K562 (cell line): ENCODE results near the gene P4HB. TPM values are rescaled to one million over a fixed set of nuclear protein-coding genes. Genes with fewer than 3 reads are reported as not detected.
A peak's percentile ranks its signal among the peaks of the same experiment; 100 is the strongest.

Experiments
- ATAC-seq: fragments of 200-7000 bp; cut with Tn5 transposase; 3 replicates; pipeline ENCODE4 v1.9.1; 2020; ENCODE audit warnings: moderate library complexity
- BruUV-seq: library from RNA; stranded (reverse); fragments of 400-500 nt; replicated peaks from 2 replicates; lab custom pipeline; 2021; lab: Mats Ljungman, UMichigan
- CTCF ChIA-PET: fragments of 300-600 bp; formaldehyde crosslinking; extraction: SDS; loops from one replicate; lab custom pipeline; 2021; ENCODE audit warnings: low intra/inter-chr PET ratio; lab: Yijun Ruan, JAX
- POLR2A ChIA-PET: fragments of 300-600, 350-650 bp; sonication (Branson Sonifier 250); formaldehyde crosslinking; extraction: SDS; loops from one replicate; lab custom pipeline; 2021; ENCODE audit warnings: antibody characterized with exemption, inconsistent platforms; lab: Yijun Ruan, JAX
- DNase-seq, 4 experiments: peaks; one replicate each; pipeline versions ENCODE4 v3.0.0 to v3.0.0-alpha.2; 2011 to 2018; ENCODE audit warnings: low spot score in 3 of 4, mixed read lengths in 3 of 4; ENCODE audit errors: extremely low read depth in 1 of 4
- FAIRE-seq: peaks from 2 replicates; lab custom pipeline; 2011; peaks lifted over from hg19 to GRCh38; lab: Jason Lieb, UNC
- H2AFZ ChIP-seq: 2 replicates; pipeline ENCODE4 v1.6.0; 2011; ENCODE audit warnings: low read depth, low read length, control low read depth, inconsistent platforms
- H3K27ac ChIP-seq: fragments of 200-600 bp; 3 replicates; pipeline ENCODE4 v1.8.0; 2011; ENCODE audit warnings: low read depth, mild to moderate bottlenecking, control low read depth, inconsistent platforms, low read length, moderate library complexity, mixed read lengths; ENCODE audit errors: extremely low read depth
- H3K27me3 ChIP-seq, 2 experiments: fragments of 300-600 bp in 1 of 2; 2 replicates in 1 of 2; 3 replicates in 1 of 2; pipeline versions ENCODE4 v1.6.0 to v1.8.0; 2011; ENCODE audit warnings: inconsistent platforms in 2 of 2, low read length in 2 of 2, mild to moderate bottlenecking in 1 of 2, mixed read lengths in 1 of 2, moderate library complexity in 1 of 2; ENCODE audit not compliant: control insufficient read depth in 2 of 2, insufficient read depth in 2 of 2
- H3K36me3 ChIP-seq: fragments of 300-600 bp; 3 replicates; pipeline ENCODE4 v1.8.0; 2011; ENCODE audit warnings: mild to moderate bottlenecking, low read length, inconsistent platforms; ENCODE audit not compliant: control insufficient read depth, insufficient read depth
- H3K4me1 ChIP-seq, 2 experiments: fragments of 200-600 bp in 1 of 2; replicated peaks in 1 of 2; 2 replicates in 1 of 2; 3 replicates in 1 of 2; pipeline versions ENCODE4 v1.5.1 to v1.8.0; 2011; ENCODE audit warnings: inconsistent platforms in 2 of 2, low read length in 2 of 2, mild to moderate bottlenecking in 1 of 2, mixed read lengths in 1 of 2, moderate library complexity in 1 of 2; ENCODE audit not compliant: control insufficient read depth in 2 of 2, insufficient read depth in 2 of 2
- H3K4me2 ChIP-seq: 2 replicates; pipeline ENCODE4 v1.6.1; 2011; ENCODE audit warnings: low read length, control low read depth, inconsistent platforms, mixed read lengths; ENCODE audit not compliant: insufficient read depth
- H3K4me3 ChIP-seq: fragments of 200-600 bp; sonication (generic), shearing (Covaris generic); 2 replicates; pipeline ENCODE4 v1.5.1; 2016; ENCODE audit warnings: control low read depth, inconsistent platforms
- H3K79me2 ChIP-seq: fragments of 200-600 bp; 3 replicates; pipeline ENCODE4 v1.8.0; 2011; ENCODE audit warnings: low read length, inconsistent platforms; ENCODE audit not compliant: control insufficient read depth, insufficient read depth
- H3K9ac ChIP-seq, 2 experiments: 2 replicates each; pipeline versions ENCODE4 v1.6.0 to v1.6.1; 2011; ENCODE audit warnings: low read depth in 2 of 2, low read length in 2 of 2, control low read depth in 1 of 2, inconsistent platforms in 1 of 2, mild to moderate bottlenecking in 1 of 2, mixed read lengths in 1 of 2; ENCODE audit not compliant: insufficient read depth in 1 of 2
- H3K9me1 ChIP-seq: one replicate; pipeline ENCODE4 v1.6.0; 2011; ENCODE audit warnings: inconsistent platforms, mild to moderate bottlenecking, low read length, moderate library complexity; ENCODE audit not compliant: control insufficient read depth, insufficient read depth
- H3K9me3 ChIP-seq: replicated peaks from 2 replicates; pipeline ENCODE4 v1.5.1; 2011; ENCODE audit warnings: low read depth, low read length, inconsistent platforms; ENCODE audit not compliant: control insufficient read depth, insufficient read depth
- H4K20me1 ChIP-seq: replicated peaks from 2 replicates; pipeline ENCODE4 v1.6.1; 2011; ENCODE audit warnings: low read length, inconsistent platforms, mixed read lengths; ENCODE audit not compliant: control insufficient read depth, insufficient read depth
- ATF3 ChIP-seq, 2 experiments: fragments of 450-650 bp in 1 of 2; sonication (generic) in 1 of 2; formaldehyde crosslinking in 1 of 2; IDR thresholded peaks in 1 of 2; conservative IDR thresholded peaks in 1 of 2; 2 replicates each; pipeline versions ENCODE4 v1.6.1 to v1.8.1; 2016 to 2023; ENCODE audit warnings: mild to moderate bottlenecking in 2 of 2, moderate library complexity in 2 of 2, inconsistent platforms in 1 of 2, missing genetic modification reagents in 1 of 2
- CEBPB ChIP-seq: fragments of 450-650 bp; IDR thresholded peaks from 2 replicates; pipeline ENCODE4 v1.6.1; 2016; ENCODE audit warnings: missing genetic modification characterization, missing compliant biosample characterization
- CEBPG ChIP-seq, 3 experiments: fragments of 200-800 bp in 1 of 3; sonication (Bioruptor generic) in 1 of 3; sonication (generic) in 1 of 3; formaldehyde crosslinking in 1 of 3; IDR thresholded peaks in 2 of 3; conservative IDR thresholded peaks in 1 of 3; 2 replicates each; pipeline versions ENCODE4 v1.6.1 to v1.8.0; 2016 to 2022; ENCODE audit warnings: missing compliant biosample characterization in 2 of 3, missing genetic modification characterization in 2 of 3, mild to moderate bottlenecking in 1 of 3, missing genetic modification reagents in 1 of 3
- ESRRA ChIP-seq: fragments of 450-650 bp; IDR thresholded peaks from 2 replicates; pipeline ENCODE4 v1.6.1; 2014; ENCODE audit warnings: low read depth, mild to moderate bottlenecking, moderate library complexity, borderline replicate concordance
- HBP1 ChIP-seq: fragments of 450-650 bp; formaldehyde crosslinking; IDR thresholded peaks from 2 replicates; pipeline ENCODE4 v1.4.0; 2022; ENCODE audit warnings: missing genetic modification characterization
- HDAC6 ChIP-seq: IDR thresholded peaks from 2 replicates; pipeline ENCODE4 v1.6.1; 2012; ENCODE audit warnings: low read depth, mild to moderate bottlenecking, control low read depth, inconsistent platforms, low read length, moderate library complexity
- WGBS: fragments of 100-300 bp; shearing (Covaris generic); methylation state at CpG from one replicate; pipeline ENCODE4 v1.1.6; 2016; ENCODE audit warnings: low coverage, mixed read lengths; ENCODE audit not compliant: insufficient coverage; ENCODE audit errors: missing lambda C conversion rate; 5-methylcytosine and 5-hydroxymethylcytosine counted together
- in situ Hi-C: fragments of 300-500 bp; cut with MboI; formaldehyde crosslinking; loops from 4 replicates; pipeline ENCODE4 v1.15.0; 2018; ENCODE audit warnings: inconsistent platforms, mixed read lengths
- intact Hi-C: fragments of 100-400 bp; cut with micrococcal nuclease; formaldehyde crosslinking; loops from 2 replicates; pipeline ENCODE4 v1.14.2; 2022
- polyA plus RNA-seq, 8 experiments: library from polyadenylated mRNA; depleted of rRNA in 4 of 8; stranded (reverse) in 5 of 8; unstranded in 3 of 8; fragments of >200 nt; fragmentation: Nextera tagmentation in 2 of 8; fragmentation: Illumina TruSeq in 1 of 8; extraction: Ambion mirVana in 2 of 8; extraction: Trizol in 1 of 8; gene quantifications; 2 replicates each; pipeline versions ENCODE4 v1.2.1 to v1.2.3, GENCODE V29; 2011 to 2014; ENCODE audit warnings: inconsistent platforms in 1 of 8, missing spikeins in 1 of 8
- total RNA-seq, 7 experiments: library from RNA; depleted of rRNA in 6 of 7; stranded (reverse); fragments of >200 nt in 6 of 7; fragmentation: Illumina TruSeq in 2 of 7; extraction: Trizol in 2 of 7; gene quantifications; 2 replicates each; pipeline versions ENCODE4 v1.2.1 to v1.2.3, GENCODE V29; 2011 to 2021; ENCODE audit warnings: low replicate concordance in 1 of 7

P4HB gene
- total and polyA plus RNA-seq, 9 of the 15 experiments (the other 6 are each of a cell fraction or from before 2014, with no cell fraction given), result 4.4 to 645 (median 325) TPM

- no peak for TF ChIP-seq HBP1
- no peak for TF ChIP-seq ESRRA
Measured at GRCh38 chr17:81838753-81839255, 21.5 kb downstream of the P4HB start (continued).

- peaks cover 15 to 59% of the 10 kb centered on the region in 2 experiments; a peak in 4 of 5 replicates for H3K4me1 ChIP-seq
- FAIRE-seq (no peak), DNase-seq (no peak), ATAC-seq (no peak)
- H3K4me2 ChIP-seq, result no peak overlapping the region
- no peaks in the 10 kb centered on the region for H3K9me3 ChIP-seq
- peaks cover under 1% of the 10 kb centered on the region; the same call in 1 of the 3 replicates for H3K36me3 ChIP-seq
- intact Hi-C loops (no loop called here), in situ Hi-C loops (no loop called here)
- no peak overlapping the region for H3K4me3 ChIP-seq
- H3K9ac ChIP-seq, result no peak overlapping the region; a peak in 1 of 4 replicates
- H4K20me1 ChIP-seq, result peaks cover under 1% of the 10 kb centered on the region
- H3K27me3 ChIP-seq, result no peaks in the 10 kb centered on the region
- POLR2A ChIA-PET, result interaction anchor here (0.6 to 0.8 kb wide), 2 partner anchors 16 to 18 kb away, joined by 3 to 4 read pairs; no protein-coding TSS in a partner anchor
- CTCF ChIA-PET, result no interaction called here
- BruUV-seq, result no TSS peak
- 63% methylated on average over 9 of the region's 9 CpGs for WGBS
- H2AFZ ChIP-seq, result no peak overlapping the region
- no peak for TF ChIP-seq HDAC6
- TF ChIP-seq ATF3 (IDR thresholded peaks at IDR 0.05), result peak; percentile 24; the same call in 1 of the 2 replicates
- TF ChIP-seq ATF3 (CRISPR knock-in tag; conservative IDR thresholded peaks at IDR 0.05), result no peak
- TF ChIP-seq CEBPG (CRISPR knock-in tag; IDR thresholded peaks at IDR 0.05), result peak; percentile 43; the same call in 1 of the 2 replicates
- peak in 1 of 2 experiments; percentile 76; a peak in 2 of 4 replicates for TF ChIP-seq CEBPG (tag; conservative IDR thresholded peaks at IDR 0.05 in 1 of 2, IDR thresholded peaks at IDR 0.05 in 1 of 2)
- peak; percentile 64 for TF ChIP-seq CEBPB (tag)
- no peaks in the 10 kb centered on the region for H3K9me1 ChIP-seq
- peaks cover 15% of the 10 kb centered on the region; the same call in 2 of the 3 replicates for H3K79me2 ChIP-seq
- no peak overlapping the region for H3K27ac ChIP-seq
Measured at GRCh38 chr17:81837641-81838040, 22.7 kb downstream of the P4HB start.
